GM19372 (cell line): ENCODE results near the gene PTCD2.
A peak's percentile ranks its signal among the peaks of the same experiment; 100 is the strongest.

Experiments used
- ATAC-seq: cut with Tn5 transposase; IDR thresholded peaks from one replicate; pipeline ENCODE4 v1.9.1; 2021; ENCODE audit warnings: mild to moderate bottlenecking, low read depth, moderate library complexity; ENCODE audit not compliant: unreplicated experiment

The PTCD2 gene

DNA sequence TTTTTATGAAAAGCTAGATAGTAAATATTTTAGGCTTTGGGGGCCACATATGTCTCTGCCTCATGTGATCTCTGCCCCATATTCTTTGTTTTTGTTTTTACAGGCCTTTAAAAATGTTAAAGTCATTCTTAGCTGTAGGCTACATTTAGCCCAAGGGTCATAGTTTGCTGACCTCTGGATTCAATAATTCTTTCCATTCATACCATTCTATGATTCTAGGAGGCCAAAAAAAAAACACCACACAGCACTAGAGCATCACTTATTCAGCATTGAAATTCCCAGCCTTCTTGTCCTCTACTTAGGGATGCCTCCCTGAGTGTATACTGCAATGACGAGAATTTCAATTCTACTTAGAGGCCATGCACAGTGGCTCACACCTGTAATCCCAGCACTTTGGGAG, 17.0 kb downstream of the PTCD2 start:
- no peak for ATAC-seq

- ATAC-seq, result no peak
These were observed 18.6 kb downstream of the PTCD2 start for GRCh38 chr5:72338689-72339209.

- ATAC-seq, result no peak
These were observed 26.2 kb downstream of the PTCD2 start for GRCh38 chr5:72346398-72346797.

- no peak for ATAC-seq
These were observed 27.7 kb downstream of the PTCD2 start for GRCh38 chr5:72347801-72348308.

- ATAC-seq, result no peak
These were observed 31.2 kb downstream of the PTCD2 start for GRCh38 chr5:72351376-72351775.

DNA sequence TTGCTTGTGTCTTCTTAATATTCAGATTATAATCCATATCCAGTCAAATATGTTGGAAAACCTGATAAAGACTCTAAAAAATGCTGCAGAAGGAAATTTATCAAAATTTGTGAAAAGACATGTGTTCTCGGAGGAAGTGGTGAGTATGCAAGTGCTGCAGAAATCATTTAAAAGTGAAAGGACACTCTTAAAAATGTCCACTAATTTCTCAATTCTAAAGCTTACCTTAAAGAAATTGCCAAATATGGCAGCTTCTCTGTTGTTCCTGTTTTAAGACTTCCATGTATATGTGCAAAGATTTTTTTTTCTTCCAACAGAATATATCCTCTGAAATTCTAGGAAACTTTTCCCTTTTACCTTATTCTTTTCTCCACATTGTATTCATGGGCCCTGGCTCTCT, 32.4 kb downstream of the PTCD2 start:
- ATAC-seq, result no peak

DNA sequence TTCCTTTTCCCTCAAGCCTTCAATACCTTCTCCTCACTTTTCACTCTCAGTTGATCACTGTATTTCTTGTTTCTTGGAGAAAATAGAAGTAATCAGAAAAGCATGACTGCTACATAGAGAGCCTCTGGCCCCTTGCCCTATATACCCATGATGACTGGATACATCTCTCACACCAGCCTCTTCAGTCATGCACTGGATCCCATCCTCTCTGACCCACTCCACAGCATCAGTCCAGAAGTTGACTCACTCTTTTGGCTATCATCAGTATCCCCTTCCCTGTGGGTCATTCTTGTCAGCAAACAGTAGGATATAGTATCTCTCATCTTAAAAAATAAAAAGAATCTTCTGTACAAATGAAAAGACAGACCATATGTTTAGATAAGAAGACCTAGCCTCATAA, 32.9 kb downstream of the PTCD2 start:
- no peak for ATAC-seq

- ATAC-seq, result no peak
These were observed 35.6 kb downstream of the PTCD2 start for GRCh38 chr5:72355706-72356299.

DNA sequence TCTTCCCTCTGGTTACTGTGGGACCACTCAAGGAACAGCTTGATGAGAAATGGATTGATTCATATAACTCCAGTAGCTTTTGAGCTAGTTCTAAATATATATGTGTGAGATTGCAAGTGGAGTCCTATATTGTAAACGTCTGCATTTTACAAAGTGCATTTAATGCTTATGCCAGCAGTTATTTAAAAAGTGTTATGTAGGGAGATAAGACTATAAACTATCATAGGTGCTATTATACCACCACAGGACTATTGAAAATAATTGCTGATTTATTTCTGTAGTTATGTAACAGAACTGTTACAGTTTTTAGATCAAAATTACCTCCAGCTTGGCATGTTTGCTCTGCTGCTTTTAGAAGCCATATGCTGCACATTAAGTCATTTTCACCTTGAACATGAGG, 36.2 kb downstream of the PTCD2 start:
- no peak for ATAC-seq

DNA sequence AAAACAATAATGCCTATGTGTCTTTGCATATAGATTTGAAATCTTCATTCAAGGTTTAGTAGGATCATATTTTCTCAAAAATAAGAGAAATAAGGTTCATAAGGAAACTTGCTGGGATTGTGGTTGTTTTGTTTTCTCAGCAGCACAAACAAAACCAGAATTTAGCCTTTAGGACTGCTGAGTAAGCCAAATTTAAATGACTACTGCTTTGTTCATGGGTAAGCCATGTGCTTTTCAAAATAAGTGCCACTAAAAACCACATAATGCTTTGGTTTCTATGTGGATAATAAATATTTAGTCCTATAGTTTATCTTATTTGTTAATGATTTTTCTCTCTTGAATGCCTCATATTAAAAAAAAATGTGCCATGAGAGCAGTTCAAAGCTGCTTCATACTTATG, 38.8 kb downstream of the PTCD2 start:
- ATAC-seq, result no peak

- no peak for ATAC-seq
These were observed 39.7 kb downstream of the PTCD2 start for GRCh38 chr5:72359886-72360285.

DNA sequence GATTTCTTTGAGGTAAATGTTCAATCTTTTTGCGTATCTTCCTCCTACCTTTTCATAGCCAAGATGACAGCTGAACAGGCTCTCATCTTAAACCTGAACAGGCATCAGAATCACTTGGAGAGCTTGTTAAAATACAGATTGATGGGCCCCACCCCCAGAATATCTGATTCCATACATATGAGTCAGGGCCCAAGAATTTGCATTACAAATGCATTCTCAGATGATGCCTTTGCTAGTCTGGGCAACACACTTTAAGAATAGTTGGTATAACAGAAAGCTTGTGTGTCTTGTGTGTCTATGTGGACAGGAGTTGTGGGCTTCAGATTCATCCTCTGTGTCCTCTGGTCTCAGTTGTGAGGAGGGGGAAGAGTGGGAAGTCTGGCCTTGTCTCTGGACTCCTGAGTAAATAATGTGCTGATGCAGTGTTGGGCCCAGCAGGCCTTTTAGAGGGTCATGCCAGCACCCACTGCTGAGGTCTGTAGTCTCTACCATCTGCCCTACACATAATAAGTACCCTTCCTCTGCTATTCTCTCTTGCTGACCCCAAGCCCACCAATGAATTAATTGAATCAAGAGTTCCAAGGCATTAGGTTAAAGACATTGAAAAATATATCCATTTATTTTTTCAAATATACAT, 43.1 kb downstream of the PTCD2 start:
- ATAC-seq, result no peak

DNA sequence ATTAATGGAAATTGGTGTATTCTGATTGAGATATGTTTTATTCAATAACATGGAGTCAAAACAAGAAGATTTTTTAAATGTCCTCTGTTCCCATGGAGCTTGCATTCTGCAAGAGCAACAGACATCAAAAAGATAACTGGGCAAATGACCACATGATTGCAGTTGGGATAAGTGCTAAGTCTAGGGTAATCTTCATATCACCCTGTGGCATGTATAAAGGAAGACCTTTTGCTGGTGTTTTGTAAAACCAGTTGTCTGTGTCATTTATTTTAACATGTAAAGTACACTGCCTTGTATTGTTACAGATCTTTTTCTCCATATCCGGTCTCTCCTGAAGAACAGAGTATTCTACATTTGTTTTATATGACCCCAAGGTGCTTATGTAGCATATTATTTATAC, 44.0 kb downstream of the PTCD2 start:
- no peak for ATAC-seq

DNA sequence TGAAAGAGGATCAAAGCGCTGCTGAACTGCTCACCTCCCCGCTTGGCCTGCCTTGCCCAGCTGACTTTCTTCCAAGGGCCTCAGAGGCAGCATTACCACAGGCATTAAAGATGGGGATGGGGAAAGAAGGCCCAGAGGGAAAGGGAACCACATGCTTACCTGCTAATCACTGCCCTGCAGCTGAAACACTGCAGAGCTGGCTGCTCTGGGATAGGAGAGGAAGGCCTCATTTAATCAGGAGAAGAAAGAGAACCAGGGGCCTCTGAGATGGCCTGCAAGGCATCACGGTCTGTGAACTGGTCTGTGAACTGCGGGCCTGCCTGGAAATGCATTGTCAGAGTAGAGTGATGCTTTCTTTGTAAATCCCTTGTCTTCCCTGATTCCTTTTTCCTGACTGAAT, 44.8 kb downstream of the PTCD2 start:
- ATAC-seq, result no peak

DNA sequence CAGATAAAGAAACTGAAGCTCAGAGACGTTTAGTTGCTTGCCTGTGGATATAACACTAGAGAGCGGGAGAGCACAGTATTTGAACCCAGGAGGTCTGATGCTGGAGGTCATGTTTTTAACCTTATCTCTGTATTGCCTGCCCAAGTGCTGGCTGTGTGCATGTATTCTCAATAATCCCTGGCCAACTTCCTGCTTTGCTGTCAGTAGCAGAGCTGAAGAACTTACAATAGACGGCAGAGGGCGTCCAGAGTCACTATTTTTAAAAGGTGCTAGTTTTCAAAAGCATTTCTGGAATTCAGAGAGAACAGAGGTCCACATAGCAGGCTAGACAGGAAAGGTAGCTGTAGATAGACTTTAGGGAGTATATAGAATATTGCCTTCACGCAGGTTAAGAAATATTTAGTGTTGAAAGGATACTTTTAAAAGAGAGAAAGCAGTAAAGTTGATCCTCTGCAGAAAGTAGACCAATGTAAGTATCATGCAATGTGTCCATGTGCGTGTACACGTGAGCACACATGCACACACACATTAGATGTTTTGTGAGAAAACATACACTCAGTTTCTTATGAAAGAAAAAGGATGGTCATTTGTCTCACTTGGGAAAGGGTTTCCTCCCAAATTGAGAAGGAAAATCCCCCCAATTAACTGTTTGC, 46.3 kb downstream of the PTCD2 start:
- ATAC-seq, result peak; percentile 72

GRCh38 chr5:72368271-72368670, 48.1 kb downstream of the PTCD2 start:
- ATAC-seq, result no peak

DNA sequence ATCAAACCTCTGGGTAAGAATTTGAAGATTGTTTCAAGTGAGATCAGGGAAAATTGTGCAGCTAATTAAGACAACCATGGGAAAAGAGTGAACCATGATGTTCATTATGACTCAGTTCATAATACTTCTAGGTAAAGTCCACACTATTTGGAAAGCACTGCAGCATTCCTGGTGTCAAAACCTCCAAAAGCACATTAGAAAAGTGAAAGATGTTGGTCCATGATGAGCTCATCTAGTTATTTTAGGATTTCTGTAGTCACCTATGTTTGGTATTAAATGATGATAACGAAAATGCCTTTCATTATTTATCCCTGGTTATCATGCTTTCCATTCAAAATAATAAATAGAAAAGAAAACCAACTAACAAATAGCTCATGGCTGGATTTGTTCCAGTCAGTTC, 49.1 kb downstream of the PTCD2 start:
- ATAC-seq, result no peak

DNA sequence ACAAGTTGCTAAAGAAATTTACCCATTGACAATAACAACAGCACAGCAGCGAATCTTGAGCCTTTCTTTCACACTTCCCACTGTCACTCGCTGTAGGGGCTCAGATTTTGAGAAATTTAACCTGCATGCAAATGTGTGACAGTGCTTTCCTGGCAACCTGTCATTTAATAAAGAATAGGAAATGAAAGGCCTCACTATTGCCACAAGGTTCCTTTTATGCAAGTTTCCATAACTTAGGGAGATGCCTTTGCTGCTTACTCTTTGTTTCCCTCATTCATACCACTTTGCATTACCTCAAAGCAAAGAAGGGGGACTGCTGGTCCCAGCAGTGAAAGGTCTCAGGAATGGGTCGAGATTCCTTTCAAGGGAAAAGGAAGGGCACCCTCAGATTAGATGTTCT, 49.5 kb downstream of the PTCD2 start:
- no peak for ATAC-seq

- no peak for ATAC-seq
These were observed 52.2 kb downstream of the PTCD2 start for GRCh38 chr5:72372331-72372730.

DNA sequence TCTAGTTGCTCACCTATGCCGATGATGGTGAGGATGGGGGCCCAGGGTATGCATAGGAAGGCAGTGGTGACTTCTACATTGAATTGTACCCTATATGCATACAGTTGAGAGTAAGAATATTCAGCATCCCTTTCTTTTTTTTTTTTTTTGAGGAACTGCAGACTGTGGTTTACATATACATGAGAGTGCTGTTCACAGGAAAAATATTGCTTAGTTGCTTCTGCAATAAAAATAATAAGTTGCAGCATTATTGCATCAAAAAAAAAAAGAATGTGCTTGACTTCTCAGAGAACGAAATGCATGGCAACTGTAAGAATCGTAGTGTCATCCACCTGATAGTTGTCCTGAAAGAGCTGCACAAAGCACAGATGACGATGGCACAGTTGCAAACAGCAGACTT, 52.8 kb downstream of the PTCD2 start:
- ATAC-seq, result no peak

GRCh38 chr5:72374844-72375243, 54.7 kb downstream of the PTCD2 start:
- ATAC-seq, result no peak

DNA sequence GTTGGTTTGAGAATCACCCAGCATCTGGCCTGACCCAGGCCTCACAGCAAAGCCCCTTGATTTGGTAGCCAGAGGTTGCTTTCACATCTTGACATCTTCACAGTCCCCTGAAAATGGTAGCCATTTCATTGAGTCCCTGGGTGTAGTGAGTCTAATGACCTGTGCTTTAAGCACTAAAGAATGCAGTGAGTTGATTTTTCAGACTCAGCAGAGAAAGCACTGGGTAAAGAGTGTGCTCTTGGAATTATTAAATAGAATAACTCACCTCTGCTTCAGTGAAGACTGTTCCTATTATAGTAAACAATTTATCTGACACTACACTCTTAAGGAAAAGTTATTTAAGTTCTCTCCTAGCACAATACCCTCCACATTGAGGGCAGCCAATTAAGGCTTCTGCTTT, 56.2 kb downstream of the PTCD2 start:
- no peak for ATAC-seq
